CD4-positive, alpha-beta T cell (primary cell): ENCODE data around the gene NXN. TPM values are rescaled to one million over a fixed set of nuclear protein-coding genes. Genes with fewer than 3 reads are reported as not detected.
"Not testable (repeated sequence)": the region's sequence is repeated elsewhere in the genome, so short reads cannot be mapped to it uniquely, and the experiment has no call there.

Source experiments
- ATAC-seq: fragments of 200-7000 bp; cut with Tn5 transposase; one replicate; pipeline ENCODE4 v1.10.0; 2022; ENCODE audit warnings: mild to moderate bottlenecking; ENCODE audit not compliant: poor library complexity
- CTCF ChIA-PET: fragments of 350-600 bp; sonication (Branson Sonifier 250); formaldehyde crosslinking; loops from one replicate; lab custom pipeline; 2021; ENCODE audit warnings: antibody characterized with exemption, inconsistent platforms; lab: Charles Lee
- POLR2A ChIA-PET: fragments of 350-600 bp; sonication (Branson Sonifier 250); formaldehyde crosslinking; loops from one replicate; lab custom pipeline; 2021; ENCODE audit warnings: antibody characterized with exemption, inconsistent platforms; lab: Charles Lee
- DNase-seq, 14 experiments: peaks; one replicate each; pipeline ENCODE4 v3.0.0-alpha.2; 2013 to 2020; ENCODE audit warnings: mixed read lengths in 2 of 14
- H3K27ac ChIP-seq, 2 donors: one replicate each; pipeline versions ENCODE4 v1.5.1 to v1.7.0; 2013; ENCODE audit warnings: low read length in 2 of 2, low read depth in 1 of 2, mild to moderate bottlenecking in 1 of 2
- H3K27me3 ChIP-seq, 2 experiments: 1 replicate in 1 of 2; 2 replicates in 1 of 2; pipeline versions ENCODE4 v1.6.1 to v1.7.0; 2013; ENCODE audit warnings: low read length in 2 of 2, control low read depth in 1 of 2, mild to moderate bottlenecking in 1 of 2, moderate library complexity in 1 of 2; ENCODE audit not compliant: insufficient read depth in 2 of 2, control insufficient read depth in 1 of 2
- H3K36me3 ChIP-seq: one replicate; pipeline ENCODE4 v1.6.1; 2013; ENCODE audit warnings: low read length, control low read depth; ENCODE audit not compliant: insufficient read depth
- H3K4me1 ChIP-seq: one replicate; pipeline ENCODE4 v1.6.1; 2013; ENCODE audit warnings: low read length, control low read depth; ENCODE audit not compliant: insufficient read depth
- H3K4me3 ChIP-seq: one replicate; pipeline ENCODE4 v1.5.1; 2013; ENCODE audit warnings: mild to moderate bottlenecking, low read length, moderate library complexity
- H3K9me3 ChIP-seq, 2 experiments: 1 replicate in 1 of 2; 2 replicates in 1 of 2; pipeline versions ENCODE4 v1.6.1 to v1.7.0; 2013; ENCODE audit warnings: low read length in 2 of 2, mild to moderate bottlenecking in 2 of 2, control low read depth in 1 of 2, moderate library complexity in 1 of 2; ENCODE audit not compliant: control insufficient read depth in 1 of 2, insufficient read depth in 1 of 2
- H3K27ac Mint-ChIP-seq: one replicate; pipeline ENCODE4 v1.8.0; 2020; ENCODE audit warnings: mixed read lengths
- H3K27me3 Mint-ChIP-seq: one replicate; pipeline ENCODE4 v1.8.0; 2021; ENCODE audit warnings: mixed read lengths
- H3K36me3 Mint-ChIP-seq: one replicate; pipeline ENCODE4 v1.8.0; 2021; ENCODE audit warnings: low read depth, mixed read lengths
- H3K4me1 Mint-ChIP-seq: one replicate; pipeline ENCODE4 v1.8.0; 2021; ENCODE audit warnings: low read depth, mixed read lengths
- H3K4me3 Mint-ChIP-seq: one replicate; pipeline ENCODE4 v1.8.0; 2020; ENCODE audit warnings: mild to moderate bottlenecking, mixed read lengths
- H3K9me3 Mint-ChIP-seq: one replicate; pipeline ENCODE4 v1.8.0; 2020; ENCODE audit warnings: mixed read lengths
- CTCF ChIP-seq: fragments of 200-600 bp; IDR thresholded peaks from one replicate; pipeline ENCODE4 v1.8.0; 2022; ENCODE audit warnings: antibody characterized with exemption, mild to moderate bottlenecking
- intact Hi-C, 2 experiments: fragments of 100-400 bp; cut with DNase I in 1 of 2; cut with micrococcal nuclease in 1 of 2; formaldehyde crosslinking; loops; one replicate each; pipeline versions ENCODE4 v1.15.1 to v1.9.0; 2023 to 2025; cut with DNase I, micrococcal nuclease
- total RNA-seq, 174 experiments: library from RNA in 2 of 174; stranded (reverse) in 2 of 174; gene quantifications; one replicate each; pipeline ENCODE4 v1.2.3 and lab custom pipeline; 2021 to 2026

The NXN gene
- total RNA-seq, 2 experiments from 2014 or later, result 0.80 to 0.98 TPM

- no peak overlapping the region for H3K27ac Mint-ChIP-seq
- no peaks in the 10 kb centered on the region for H3K4me1 ChIP-seq
Observed at GRCh38 chr17:807523-808294, 171.9 kb downstream of the NXN start.

DNA sequence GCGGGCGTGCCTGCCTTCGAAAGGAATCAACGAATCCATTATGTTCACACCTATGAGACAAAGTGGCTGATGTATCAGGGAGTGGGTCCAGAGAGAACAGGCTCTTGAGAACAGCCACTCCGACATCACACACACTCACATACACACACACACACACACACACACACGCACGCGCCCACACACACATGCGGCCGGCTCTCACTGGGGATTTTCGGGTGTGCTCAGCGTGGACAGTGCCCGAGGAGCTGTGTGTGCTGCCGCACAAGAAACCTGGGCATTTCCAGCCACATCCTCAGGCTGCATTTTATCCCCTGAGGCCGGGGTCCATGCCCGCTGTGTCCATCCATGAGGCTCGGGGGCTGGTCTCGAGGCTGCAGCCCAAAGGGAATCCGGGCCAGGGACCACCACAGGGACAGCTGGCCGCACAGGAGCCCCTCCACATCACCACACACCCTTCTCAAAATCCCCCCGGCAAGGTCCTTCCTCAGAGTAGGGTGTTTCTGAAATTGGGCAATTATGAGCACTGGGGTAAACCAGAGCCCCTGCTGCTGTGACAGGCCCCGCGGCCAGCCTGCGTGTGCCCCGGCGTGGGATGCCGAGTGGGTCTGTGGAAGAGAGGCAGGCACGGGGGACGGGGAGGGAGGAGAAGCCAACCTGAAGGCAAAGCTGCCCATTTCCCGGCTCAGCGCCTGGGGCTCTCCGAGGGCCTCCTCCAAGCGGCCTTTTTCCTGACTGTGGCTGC, 172.6 kb downstream of the NXN start:
- CTCF ChIA-PET, result no interaction called here
- Histone ChIP-seq H3K4me3 (no peak overlapping the region), H3K9me3 (peaks cover 0 to 6% of the 10 kb centered on the region in 2 experiments), H3K4me1 (no peaks in the 10 kb centered on the region), H3K27me3 (no peaks in the 10 kb centered on the region), H3K27ac (no peak overlapping the region), H3K36me3 (no peaks in the 10 kb centered on the region)
- H3K36me3 Mint-ChIP-seq, result no peaks in the 10 kb centered on the region
- H3K27me3 Mint-ChIP-seq, result peaks cover 7% of the 10 kb centered on the region
- H3K9me3 Mint-ChIP-seq, result no peaks in the 10 kb centered on the region
- ATAC-seq (no peak), DNase-seq (no peak)
- intact Hi-C loops, result no loop called here
- H3K27ac Mint-ChIP-seq, result no peak overlapping the region
- POLR2A ChIA-PET, result no interaction called here
- H3K4me3 Mint-ChIP-seq, result no peak overlapping the region
- no peak for TF ChIP-seq CTCF
- no peaks in the 10 kb centered on the region for H3K4me1 Mint-ChIP-seq

More at GRCh38 chr17:807523-808294, 171.9 kb downstream of the NXN start:
- ChIA-PET POLR2A (no interaction called here), CTCF (no interaction called here)
- TF ChIP-seq CTCF, result no peak
- H3K9me3 ChIP-seq, result peaks cover 0 to 6% of the 10 kb centered on the region in 2 experiments
- ATAC-seq (no peak), DNase-seq (no peak)
- intact Hi-C loops, result no loop called here
- no peak overlapping the region for H3K4me3 Mint-ChIP-seq
- H3K4me3 ChIP-seq, result no peak overlapping the region
- no peak overlapping the region for H3K27ac ChIP-seq
- no peaks in the 10 kb centered on the region for H3K36me3 Mint-ChIP-seq
- peaks cover 7% of the 10 kb centered on the region for H3K27me3 Mint-ChIP-seq
- H3K9me3 Mint-ChIP-seq, result no peaks in the 10 kb centered on the region
- no peaks in the 10 kb centered on the region for H3K4me1 Mint-ChIP-seq
- H3K36me3 ChIP-seq, result no peaks in the 10 kb centered on the region
- H3K27me3 ChIP-seq, result no peaks in the 10 kb centered on the region

GRCh38 chr17:806346-806745, 173.2 kb downstream of the NXN start:
- ATAC-seq (no peak), DNase-seq (no peak)
- H3K4me3 ChIP-seq, result no peak overlapping the region
- H3K4me1 ChIP-seq, result no peaks in the 10 kb centered on the region
- no peak overlapping the region for H3K27ac Mint-ChIP-seq
- ChIA-PET CTCF (no interaction called here), POLR2A (no interaction called here)
- no peak for TF ChIP-seq CTCF
- intact Hi-C loops, result no loop called here
- H3K36me3 ChIP-seq, result no peaks in the 10 kb centered on the region
- no peak overlapping the region for H3K4me3 Mint-ChIP-seq
- H3K36me3 Mint-ChIP-seq, result no peaks in the 10 kb centered on the region
- H3K27me3 ChIP-seq, result no peaks in the 10 kb centered on the region
- H3K9me3 Mint-ChIP-seq, result no peaks in the 10 kb centered on the region
- H3K9me3 ChIP-seq, result peaks cover 0 to 6% of the 10 kb centered on the region in 2 experiments
- no peaks in the 10 kb centered on the region for H3K4me1 Mint-ChIP-seq
- H3K27me3 Mint-ChIP-seq, result peaks cover 7% of the 10 kb centered on the region
- no peak overlapping the region for H3K27ac ChIP-seq

GRCh38 chr17:805886-806285, 173.7 kb downstream of the NXN start:
- H3K27me3 ChIP-seq, H3K36me3 Mint-ChIP-seq, H3K9me3 Mint-ChIP-seq, H3K27ac Mint-ChIP-seq, H3K27ac ChIP-seq, H3K4me1 Mint-ChIP-seq, CTCF ChIA-PET, POLR2A ChIA-PET, H3K4me1 ChIP-seq, intact Hi-C loops, H3K36me3 ChIP-seq, ATAC-seq, H3K9me3 ChIP-seq, H3K4me3 ChIP-seq, DNase-seq, H3K4me3 Mint-ChIP-seq, H3K27me3 Mint-ChIP-seq: not testable (repeated sequence)
